BE2C (cell line): ENCODE data around the gene OR10H3.

Source experiments
- DNase-seq: peaks from one replicate; pipeline ENCODE4 v3.0.0-alpha.2; 2020
- H3K27me3 ChIP-seq: fragments of 250-450 bp; sonication (Bioruptor Pico); 2 replicates; pipeline ENCODE4 v1.5.1; 2020; ENCODE audit warnings: mild to moderate bottlenecking
- H3K36me3 ChIP-seq: fragments of 250-450 bp; sonication (Bioruptor Pico); 2 replicates; pipeline ENCODE4 v1.5.1; 2020; ENCODE audit warnings: mild to moderate bottlenecking
- H3K4me1 ChIP-seq: fragments of 250-450 bp; sonication (Bioruptor Pico); 2 replicates; pipeline ENCODE4 v1.5.1; 2020
- H3K4me3 ChIP-seq: 2 replicates; pipeline ENCODE4 v1.5.1; 2011; ENCODE audit warnings: low read depth, low read length
- H3K9me3 ChIP-seq: fragments of 250-450 bp; sonication (Bioruptor Pico); 2 replicates; pipeline ENCODE4 v1.5.1; 2020
- TF ChIP-seq, protein P1 (sequence below): IDR thresholded peaks from 2 replicates; pipeline ENCODE4 v1.5.1; 2012; ENCODE audit warnings: mild to moderate bottlenecking, low read depth, low read length

Gene OR10H3

DNA sequence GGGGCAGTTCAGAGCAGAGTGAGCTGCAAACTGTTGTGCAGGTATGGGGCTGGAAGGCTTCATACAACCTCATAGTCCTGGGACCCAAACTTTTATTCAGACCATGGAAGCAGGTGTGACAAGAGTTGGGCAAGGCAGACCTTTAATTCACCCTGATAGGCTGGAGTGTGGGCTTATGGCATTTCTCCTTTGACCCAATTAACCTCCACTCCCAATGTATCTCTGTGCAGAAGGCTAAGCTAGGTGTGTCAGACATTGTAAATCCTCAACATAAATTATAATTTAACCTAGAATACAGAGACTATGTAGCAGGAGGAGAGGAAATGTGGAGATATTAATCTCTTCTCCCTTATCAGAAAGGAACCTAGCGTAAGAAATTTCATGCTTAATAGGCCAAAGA lies 22.1 kb upstream of the OR10H3 start:
- no peaks in the 10 kb centered on the region for H3K9me3 ChIP-seq
- H3K4me3 ChIP-seq, result no peak overlapping the region
- TF ChIP-seq, protein P1, sequence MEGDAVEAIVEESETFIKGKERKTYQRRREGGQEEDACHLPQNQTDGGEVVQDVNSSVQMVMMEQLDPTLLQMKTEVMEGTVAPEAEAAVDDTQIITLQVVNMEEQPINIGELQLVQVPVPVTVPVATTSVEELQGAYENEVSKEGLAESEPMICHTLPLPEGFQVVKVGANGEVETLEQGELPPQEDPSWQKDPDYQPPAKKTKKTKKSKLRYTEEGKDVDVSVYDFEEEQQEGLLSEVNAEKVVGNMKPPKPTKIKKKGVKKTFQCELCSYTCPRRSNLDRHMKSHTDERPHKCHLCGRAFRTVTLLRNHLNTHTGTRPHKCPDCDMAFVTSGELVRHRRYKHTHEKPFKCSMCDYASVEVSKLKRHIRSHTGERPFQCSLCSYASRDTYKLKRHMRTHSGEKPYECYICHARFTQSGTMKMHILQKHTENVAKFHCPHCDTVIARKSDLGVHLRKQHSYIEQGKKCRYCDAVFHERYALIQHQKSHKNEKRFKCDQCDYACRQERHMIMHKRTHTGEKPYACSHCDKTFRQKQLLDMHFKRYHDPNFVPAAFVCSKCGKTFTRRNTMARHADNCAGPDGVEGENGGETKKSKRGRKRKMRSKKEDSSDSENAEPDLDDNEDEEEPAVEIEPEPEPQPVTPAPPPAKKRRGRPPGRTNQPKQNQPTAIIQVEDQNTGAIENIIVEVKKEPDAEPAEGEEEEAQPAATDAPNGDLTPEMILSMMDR, result no peak
- H3K27me3 ChIP-seq, result no peaks in the 10 kb centered on the region
- no peaks in the 10 kb centered on the region for H3K36me3 ChIP-seq
- DNase-seq, result no peak
- H3K4me1 ChIP-seq, result no peaks in the 10 kb centered on the region

DNA sequence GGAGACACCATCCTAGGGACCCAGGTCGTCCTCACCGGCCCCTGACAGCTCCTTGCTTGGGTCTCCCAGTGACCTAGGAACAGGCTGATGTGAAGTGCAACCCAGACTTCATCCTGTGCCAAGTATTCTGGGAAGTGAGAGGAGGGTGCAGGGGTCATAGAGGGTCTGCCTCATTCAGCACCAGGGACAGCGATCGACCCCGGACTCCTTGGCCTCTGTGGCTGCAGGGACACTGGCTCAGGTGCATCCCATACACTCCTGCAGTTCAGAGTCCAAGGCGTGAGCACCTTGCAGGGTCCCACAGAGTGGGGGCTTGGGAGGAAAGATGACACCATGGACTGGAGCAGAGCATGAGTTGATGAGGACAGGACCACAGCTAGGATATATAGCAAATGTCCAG lies 20.0 kb upstream of the OR10H3 start:
- Histone ChIP-seq H3K36me3 (no peaks in the 10 kb centered on the region), H3K9me3 (no peaks in the 10 kb centered on the region), H3K4me3 (no peak overlapping the region), H3K4me1 (no peaks in the 10 kb centered on the region), H3K27me3 (no peaks in the 10 kb centered on the region)
- DNase-seq, result no peak
- TF ChIP-seq, protein P1, result no peak

DNA sequence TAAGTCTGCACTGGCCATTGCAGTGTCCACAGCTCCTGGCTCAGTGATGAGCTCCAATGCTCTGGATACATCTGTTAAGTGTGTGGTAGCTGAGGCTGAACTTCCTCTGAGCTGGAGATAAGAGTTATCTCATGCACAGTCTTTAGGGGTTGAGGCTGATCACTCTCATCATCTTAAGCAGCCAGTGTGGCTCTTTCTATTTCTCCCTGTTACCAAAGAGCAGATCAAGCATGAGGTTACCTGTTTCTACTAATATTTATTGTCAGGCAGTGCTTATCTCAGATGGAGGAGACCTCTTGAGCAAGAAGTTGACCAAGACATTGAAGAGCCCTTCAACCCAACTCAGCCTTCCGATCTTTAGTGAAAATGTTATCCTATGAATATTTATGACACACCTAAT lies 16.5 kb upstream of the OR10H3 start:
- Histone ChIP-seq H3K27me3 (no peaks in the 10 kb centered on the region), H3K9me3 (no peaks in the 10 kb centered on the region), H3K36me3 (no peaks in the 10 kb centered on the region), H3K4me3 (no peak overlapping the region), H3K4me1 (no peaks in the 10 kb centered on the region)
- TF ChIP-seq, protein P1, result no peak
- DNase-seq, result no peak

DNA sequence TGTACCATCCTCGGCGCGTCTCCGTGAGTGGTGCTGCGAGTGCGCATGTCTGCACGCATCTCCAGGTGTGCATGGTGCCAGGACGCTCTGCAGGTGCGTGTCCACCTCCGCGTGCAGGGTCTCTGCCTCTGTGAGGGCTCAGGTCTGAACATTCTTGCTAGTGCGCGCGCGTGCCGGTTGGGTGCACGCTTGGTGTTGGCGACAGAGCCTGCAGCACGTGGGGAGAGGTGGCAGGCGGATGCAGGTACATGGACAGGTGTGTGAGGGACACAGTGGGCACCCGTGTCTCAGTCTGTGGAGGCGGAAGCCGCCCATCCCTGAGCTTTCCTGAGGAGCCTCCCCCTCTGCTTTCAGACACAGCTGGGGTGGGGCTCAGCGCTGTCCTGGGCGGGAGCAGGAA lies 14.8 kb upstream of the OR10H3 start:
- H3K9me3 ChIP-seq, result no peaks in the 10 kb centered on the region
- no peaks in the 10 kb centered on the region for H3K4me1 ChIP-seq
- DNase-seq, result no peak
- no peak overlapping the region for H3K4me3 ChIP-seq
- TF ChIP-seq, protein P1, result no peak
- H3K27me3 ChIP-seq, result no peaks in the 10 kb centered on the region
- no peaks in the 10 kb centered on the region for H3K36me3 ChIP-seq

DNA sequence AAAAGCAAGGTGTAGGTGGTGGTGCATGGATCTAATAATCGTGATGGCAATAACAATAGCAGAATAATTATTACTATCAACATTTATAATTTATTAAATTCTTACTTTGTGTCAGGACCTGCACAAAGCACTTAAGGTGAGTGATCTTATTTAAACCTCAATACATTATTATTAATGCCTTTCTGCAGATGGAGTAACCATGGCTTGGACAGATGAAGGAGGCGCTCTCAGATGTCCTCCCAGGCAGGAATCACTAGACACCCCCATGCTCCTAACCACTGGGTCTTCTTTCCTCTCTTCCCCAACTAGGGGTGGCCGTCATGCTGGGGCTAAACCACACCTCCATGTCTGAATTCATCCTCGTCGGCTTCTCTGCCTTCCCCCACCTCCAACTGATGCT lies 10.1 kb upstream of the OR10H3 start, which contains the start of gene OR10H2:
Gene OR10H2, plus strand, starts transcription at position 301 of the 400 bp plus-strand sequence. Its CDS starts 20 bp downstream, at position 321.
- H3K36me3 ChIP-seq, result no peaks in the 10 kb centered on the region
- no peak within 1 kb of the TSS for H3K4me3 ChIP-seq
- TF ChIP-seq, protein P1, result no peak
- no peaks in the 10 kb centered on the region for H3K4me1 ChIP-seq
- H3K27me3 ChIP-seq, result no peaks in the 10 kb centered on the region
- no peak for DNase-seq
- no peaks in the 10 kb centered on the region for H3K9me3 ChIP-seq

DNA sequence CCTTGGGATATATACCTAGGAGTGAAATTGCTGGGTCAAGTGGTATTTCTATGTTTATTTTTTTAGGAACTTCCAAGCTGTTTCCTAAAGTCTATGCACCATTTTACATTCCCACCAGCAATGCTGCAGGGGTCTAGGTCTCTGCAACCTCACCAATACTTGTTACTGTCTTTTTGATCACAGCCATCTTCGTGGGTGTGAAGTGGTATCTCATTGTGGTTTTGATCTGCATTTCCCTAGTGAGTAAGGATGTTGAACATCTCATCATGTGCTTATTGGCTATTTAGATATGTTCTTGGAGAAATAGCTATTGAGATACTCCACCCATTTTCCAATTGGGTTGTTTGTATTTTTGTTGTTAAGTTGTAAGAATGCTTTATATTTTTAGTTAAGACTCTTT lies 7.2 kb upstream of the OR10H3 start:
- no peaks in the 10 kb centered on the region for H3K9me3 ChIP-seq
- H3K36me3 ChIP-seq, result no peaks in the 10 kb centered on the region
- TF ChIP-seq, protein P1, result no peak
- DNase-seq, result no peak
- no peak overlapping the region for H3K4me3 ChIP-seq
- no peaks in the 10 kb centered on the region for H3K4me1 ChIP-seq
- no peaks in the 10 kb centered on the region for H3K27me3 ChIP-seq
